NCI-H460 (cell line): ENCODE results near the gene VSIG4. TPM values are rescaled to one million over a fixed set of nuclear protein-coding genes. Genes with fewer than 3 reads are reported as not detected.

ENCODE experiments used
- DNase-seq: peaks from one replicate; pipeline ENCODE4 v3.0.0-alpha.2; 2016; ENCODE audit warnings: low read depth; ENCODE audit errors: extremely low read depth
- total RNA-seq: library from RNA; depleted of rRNA; stranded (reverse); fragments of >200 nt; shearing (Covaris generic); gene quantifications from 2 replicates; pipeline ENCODE4 v1.2.3, GENCODE V29; 2014

Gene VSIG4
- total RNA-seq, 1 experiment from 2014 or later, result not detected

DNA sequence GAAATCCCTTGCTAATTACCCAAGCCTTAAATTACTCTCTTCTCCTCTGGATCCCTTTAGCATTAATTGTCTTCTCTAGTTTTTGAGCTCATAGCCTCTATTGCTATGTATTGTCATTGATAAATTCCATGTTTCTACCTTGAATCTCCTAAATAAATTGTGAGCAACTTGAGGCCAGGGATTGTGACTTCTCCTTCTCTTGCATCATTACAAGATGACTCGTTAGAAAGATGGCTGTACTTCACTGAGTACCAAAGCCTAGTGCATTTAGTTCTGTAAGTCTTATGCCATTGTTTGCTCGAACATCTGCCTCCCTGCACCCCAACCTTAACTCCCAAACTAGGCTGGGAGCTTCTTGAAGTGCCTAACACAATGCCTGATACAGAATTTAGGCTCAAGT is 15.3 kb downstream of the VSIG4 start:
- DNase-seq, result no peak

DNA sequence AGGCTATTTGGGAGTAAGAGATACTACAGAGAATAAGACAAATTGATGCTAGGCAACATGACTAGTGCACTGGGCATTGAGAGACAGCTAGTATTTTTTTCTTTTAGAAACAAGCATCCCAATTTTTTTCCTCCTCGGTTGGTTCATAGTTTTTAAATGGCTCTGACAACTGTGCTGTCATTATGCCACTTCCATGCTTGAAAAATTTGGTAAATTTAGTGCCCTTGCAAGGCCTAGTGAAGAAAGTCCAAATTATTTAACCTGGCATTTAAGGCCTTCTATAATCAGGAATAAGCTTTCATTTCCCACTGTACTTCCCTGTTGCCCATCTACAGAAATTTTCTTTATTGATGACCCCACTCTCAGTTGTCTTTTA is 15.8 kb downstream of the VSIG4 start:
- no peak for DNase-seq

DNA sequence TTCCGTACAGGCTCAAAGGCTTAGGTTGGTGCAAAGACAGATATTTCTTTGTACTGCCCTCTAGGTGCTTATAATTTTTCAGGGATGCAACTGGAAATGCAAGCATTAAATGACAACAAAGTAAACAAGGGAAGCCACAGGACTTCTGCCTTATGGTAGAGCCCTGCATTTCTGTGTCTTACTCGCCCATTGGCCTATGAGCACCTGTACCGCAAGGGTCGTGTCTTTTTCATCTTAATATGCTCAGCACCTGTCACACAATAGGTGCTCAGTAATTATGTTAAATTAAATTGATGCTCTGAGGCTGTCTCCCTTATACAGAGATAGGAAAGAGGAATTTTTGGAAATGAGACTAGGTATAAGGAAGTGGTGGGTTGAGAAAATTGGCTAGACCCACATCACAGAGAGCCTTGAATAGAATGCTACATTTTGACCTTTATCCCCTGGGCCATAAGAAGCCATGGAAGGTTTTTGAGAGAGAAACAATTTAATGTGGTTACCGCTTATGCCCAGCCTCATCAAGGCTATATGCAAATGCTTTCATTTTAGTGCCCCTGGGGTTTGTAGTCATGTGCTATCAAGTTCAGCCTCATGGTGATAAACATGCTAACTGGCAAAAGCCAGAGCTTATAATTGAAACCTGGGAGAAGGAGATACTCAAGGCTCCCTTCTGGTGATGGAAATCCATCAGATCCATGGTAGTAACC is 16.3 kb downstream of the VSIG4 start:
- DNase-seq, result no peak

DNA sequence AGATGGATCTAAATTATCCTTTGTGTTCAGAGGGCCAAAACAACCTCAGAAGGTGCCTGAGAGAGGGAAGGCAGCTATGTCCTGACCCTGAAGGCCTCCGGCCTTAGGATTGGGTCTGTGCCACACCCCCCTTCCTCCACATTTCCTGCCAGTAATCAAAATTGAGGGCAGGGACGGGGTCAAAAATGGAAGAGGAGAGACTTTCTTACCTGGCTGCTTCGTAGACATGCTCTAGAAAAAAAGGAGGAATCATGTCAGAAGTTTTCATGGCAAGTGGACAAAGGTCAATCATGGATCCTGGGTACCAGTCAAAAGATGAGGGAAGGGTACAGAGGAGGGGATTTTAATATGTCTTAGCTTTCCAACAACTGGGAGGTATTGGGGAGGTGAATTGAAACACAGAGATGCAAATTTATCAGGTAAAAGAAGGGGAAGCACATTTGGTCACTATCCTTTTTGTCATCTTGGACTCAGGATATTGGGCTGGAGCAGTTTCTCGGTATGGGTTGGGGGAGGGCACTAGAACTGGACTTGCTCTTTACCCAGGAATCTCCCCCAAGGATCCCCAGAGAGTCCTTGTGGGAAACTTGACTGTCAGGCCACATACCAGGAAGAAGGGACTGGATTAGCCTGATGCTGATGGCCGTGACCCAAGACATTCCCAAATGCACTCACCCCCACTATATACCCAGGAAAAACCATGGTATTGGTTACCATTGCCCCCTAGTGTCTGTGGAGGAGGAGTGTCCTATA is 17.1 kb downstream of the VSIG4 start:
- no peak for DNase-seq

DNA sequence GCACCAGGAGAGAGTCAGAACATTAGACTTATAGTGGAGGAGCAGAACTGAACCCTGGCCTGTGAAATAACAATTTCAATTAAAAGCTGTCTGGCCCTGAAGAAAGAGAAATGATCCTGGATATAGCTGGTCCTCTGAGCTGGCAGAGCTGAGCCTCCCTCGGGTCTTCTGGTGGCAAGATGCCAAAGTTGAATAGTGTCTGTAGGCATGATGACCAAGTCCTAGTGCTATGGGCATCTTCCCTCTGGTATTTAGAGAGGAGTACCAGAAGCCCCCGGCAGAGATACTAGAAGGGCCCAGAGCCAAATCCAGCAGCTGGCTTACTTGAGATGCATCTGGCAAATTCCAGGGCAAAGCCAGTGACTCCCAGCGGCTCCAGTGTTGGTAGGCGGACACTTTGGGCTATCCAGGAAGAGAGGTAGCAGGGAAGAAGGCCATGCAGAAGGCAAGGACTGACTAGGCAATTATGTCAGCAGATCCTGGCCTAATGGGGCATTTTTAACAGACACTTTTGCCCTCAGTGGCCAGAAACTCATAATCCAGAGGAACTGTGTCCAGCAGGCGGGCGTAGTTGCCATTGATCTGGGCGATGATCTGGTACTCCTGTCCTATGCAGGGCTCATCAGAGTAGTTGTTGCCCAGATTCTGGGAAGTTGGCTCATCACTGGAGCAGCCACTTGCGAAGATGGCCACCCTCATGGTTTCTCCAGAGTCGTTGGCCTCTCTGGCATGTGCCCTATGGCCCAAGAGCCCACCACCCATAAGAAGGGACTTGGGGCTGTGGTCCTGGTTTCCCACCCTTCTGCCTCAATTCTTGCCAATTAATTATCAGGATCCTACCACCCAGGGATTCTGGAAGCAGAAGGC is 17.9 kb downstream of the VSIG4 start:
- DNase-seq, result no peak

DNA sequence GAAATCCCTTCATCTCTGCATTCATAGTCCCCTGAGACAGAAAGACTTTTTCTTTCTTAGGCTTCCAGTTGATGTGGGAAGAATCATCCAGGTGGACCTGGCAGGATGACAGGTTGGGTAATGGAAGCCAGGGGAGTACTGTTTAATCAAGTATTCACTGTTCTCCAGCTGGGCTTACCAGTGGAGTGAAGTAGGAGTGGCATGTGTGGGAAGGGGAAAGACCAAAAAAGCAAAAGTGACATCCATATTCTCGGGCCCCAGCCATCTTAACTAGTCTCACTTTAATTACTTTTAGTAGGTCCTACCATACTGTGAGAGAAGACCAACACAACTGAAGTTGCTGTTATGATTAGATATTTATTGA is 18.5 kb downstream of the VSIG4 start:
- DNase-seq, result no peak

DNA sequence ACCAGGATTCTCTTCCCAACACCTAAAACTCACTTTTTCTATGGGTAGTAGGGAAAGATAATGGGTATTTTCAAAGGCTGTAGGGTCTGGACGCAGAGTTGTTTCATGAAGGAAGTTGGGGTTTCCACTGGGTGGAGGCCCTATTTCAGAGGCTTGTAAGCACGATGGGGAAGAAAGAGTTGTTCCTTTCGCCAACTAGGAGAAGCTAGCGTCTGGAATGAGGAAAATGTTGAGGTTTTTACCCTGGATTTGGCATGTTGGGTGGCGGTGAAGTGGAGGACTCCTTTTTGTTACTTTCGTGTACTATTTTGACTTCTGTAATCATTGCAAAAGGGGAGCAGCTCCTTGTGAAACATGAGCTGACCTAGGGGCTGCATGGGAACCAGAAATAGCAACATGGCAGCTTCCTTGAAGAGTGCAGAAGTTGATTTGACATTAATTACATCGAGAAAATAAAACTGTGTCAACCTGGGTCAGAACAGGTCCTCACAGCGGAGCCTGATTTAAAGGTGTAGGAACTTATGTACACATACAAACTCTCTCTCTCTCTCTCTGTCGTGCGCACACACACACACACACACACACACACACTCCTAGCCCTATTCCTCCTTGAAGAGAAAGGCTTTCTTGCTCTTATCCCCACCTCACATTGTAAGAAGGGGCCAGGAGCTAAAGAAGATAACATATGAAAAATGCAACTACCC is 19.1 kb downstream of the VSIG4 start:
- DNase-seq, result no peak

DNA sequence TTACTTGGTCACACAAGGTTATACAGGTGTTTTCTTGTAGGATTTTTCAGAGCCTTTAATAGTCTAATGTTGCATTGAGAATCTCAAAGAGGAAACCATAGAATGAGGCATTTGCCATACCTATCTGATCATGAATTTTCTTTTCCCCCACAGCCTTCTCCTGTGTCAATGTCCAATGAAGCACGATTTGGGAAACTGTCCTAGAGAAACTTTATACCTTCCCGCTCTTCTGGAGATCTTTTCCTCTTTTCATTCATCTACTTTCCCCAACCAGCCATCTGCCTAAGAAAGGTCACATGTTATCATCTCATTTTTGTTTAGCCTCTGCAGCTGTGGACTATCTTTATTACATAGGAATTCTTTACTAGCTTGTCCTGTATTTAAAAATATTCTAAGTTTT is 19.9 kb downstream of the VSIG4 start:
- DNase-seq, result no peak

DNA sequence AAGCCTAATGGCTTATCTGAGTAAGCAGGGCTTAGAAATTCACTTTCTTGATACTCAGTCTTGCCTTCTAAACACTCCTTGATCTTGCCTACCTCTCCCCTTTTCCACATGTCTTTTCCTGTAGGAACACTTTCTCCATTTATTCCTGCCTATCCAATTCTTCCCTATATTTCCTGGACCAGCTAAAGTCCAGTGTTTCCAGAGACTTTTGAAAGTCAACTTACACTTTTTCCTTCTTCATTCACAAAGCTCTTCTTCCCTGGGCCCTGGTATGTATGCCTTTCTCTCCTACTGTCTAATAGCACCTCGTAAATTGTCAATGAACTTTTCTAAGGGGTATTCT is 20.6 kb downstream of the VSIG4 start:
- no peak for DNase-seq

DNA sequence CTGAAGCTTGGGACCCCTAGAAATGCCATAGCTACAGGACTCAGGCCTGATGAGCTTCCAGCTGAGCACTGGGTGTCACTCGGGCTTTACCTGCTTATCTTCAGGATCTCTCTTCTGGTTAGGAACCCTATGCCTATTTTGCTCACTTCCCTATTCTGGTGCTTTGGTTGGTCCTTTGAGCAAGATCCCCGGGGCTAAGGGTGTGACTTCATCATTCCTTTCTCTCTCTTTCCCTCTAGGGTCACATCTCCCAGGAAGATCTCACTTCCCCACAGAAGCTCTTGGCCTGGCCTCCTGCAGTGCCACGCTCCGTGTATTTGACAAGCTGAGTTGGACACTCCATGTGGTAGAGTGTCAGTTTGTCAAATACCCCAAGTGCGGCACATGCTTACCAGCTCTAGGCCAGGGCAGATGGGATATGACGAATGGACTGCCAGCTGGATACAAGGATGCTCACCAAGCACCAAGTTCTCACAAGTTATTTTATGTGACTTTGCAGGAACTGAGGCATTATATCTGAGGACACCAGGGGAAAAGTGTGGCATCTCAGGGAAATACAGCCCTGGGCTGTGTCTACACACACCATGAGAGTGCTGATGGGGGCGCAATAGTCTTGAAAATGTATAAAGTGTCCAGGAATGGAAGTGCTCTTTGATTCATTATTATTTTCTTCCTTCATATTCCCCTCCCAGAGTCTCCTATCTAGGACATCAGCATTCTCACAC is 21.1 kb downstream of the VSIG4 start:
- no peak for DNase-seq

DNA sequence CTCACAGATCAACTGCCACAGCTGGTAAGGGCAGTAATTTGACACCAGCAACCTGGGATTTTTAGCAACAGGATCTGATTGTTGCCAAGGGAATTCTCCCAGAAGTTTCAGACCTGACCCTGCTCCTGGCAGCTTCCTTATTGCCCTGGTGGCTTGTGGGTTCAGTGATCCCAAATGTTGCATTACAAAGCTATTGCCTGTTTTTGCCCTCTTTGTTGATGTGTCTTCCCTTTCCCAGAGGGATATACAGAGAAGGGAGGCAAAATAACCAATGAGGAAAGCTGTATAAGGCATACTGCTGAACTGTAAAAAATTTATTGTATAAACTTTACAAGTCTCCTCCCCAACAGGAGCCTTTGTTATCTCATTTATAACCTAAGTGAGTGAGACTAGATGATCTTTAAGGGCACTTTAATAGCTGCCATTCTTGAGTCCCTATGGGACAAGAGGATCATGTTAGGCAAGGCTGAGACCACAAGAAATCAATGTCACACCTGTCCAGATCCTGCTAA is 22.2 kb downstream of the VSIG4 start:
- DNase-seq, result no peak

DNA sequence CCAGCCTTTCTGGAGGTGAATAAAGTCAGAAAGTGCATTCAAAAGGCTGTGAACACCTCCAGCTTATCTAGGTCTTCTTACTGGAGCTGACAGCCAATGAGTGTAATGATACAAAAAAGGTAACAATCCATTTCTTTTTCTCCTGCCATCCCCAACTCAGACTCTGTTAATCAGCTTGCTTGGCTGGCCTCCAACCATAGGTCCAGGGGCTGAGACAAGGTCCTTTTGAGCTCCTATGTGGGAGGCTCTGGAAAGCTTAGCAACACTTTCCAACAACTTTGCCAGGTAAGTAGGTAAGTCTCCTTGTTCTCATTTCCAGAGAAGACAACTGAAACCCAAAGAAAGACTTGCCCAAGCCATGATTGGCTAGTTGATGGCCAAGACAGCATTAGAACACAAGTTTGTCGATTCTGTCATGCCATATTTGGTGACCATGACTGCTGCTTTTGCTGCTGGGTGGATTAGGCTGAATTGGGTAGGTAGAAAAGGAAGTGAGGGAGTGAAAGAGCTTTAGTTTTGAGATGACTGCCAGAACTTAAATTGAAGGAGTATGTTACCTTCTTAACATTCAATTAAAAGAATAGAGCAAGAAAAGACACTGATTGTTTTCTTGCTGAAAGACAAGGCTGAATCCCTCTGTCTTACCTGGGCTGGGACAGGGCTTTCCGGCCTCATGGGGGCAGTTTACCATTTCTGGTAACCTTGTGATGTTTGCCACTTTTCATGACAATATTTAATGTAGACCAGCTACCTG is 22.8 kb downstream of the VSIG4 start:
- DNase-seq, result no peak

DNA sequence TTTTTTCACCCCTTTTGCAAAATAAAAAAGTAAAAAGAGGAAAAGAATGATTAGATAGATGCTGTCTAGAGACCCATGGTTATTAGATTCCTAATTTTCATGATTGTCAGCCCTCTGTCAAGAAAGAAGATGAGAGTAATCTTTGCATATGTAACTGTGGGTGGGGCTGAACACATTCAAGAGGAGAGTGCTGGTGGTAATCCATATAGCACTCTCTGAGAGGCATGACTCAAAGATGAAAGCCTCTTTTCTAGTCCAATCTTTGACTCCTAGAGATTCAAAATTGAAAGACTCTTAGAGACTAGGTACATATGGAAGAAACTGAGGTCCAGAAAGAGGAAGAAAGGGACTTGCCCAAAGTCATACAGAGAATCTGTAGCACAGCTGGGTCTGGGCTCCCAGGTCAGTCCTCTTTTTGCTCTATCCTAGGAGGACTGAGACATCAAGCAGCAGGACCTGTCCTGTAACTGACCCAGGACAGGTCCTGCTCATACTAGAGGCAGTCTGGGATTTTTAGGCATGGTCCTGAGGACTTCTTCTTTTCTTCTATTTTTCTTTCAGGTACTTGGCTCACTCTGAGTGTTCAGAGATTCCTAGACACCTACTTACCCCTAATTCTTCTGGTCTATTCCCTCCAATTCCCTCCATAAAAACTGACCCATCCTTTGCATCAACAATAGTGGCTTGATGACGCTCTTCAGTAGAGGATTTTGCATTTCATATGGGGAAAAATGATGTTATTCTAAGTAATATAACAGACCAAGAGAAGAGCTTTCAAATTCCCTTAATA is 23.8 kb downstream of the VSIG4 start:
- no peak for DNase-seq

DNA sequence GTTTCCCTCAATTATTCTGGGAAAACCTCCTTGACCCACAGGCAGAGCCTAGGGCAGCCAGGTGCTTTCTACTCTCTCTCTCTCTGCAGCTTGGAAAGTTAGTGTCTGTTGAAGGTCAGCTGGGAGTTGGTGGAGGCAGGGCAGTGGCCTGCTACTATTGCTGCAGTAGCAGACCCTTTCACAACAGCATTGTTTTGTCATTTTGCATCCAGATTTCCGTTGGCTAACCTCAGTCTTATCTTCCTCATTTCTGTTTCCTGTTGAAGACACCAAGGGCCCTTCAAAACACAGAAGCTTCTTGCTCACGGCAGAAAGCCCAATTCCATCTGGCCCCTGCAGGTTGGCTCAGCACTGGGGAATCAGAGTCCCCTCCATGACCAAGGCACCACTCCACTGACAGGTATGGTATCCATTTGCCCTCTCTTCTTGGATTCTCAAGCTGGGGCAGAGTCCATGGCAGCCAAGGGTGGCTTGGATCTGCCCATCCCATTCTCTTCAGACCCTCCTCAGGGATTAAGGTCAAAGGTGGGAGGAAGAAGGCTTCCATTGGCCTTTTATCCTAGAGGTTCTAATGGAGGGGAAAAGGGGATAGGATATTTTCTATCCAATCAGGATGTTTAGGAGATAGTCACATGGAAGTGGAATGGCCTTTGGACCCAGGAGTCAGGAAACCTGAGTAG is 24.6 kb downstream of the VSIG4 start:
- DNase-seq, result no peak

DNA sequence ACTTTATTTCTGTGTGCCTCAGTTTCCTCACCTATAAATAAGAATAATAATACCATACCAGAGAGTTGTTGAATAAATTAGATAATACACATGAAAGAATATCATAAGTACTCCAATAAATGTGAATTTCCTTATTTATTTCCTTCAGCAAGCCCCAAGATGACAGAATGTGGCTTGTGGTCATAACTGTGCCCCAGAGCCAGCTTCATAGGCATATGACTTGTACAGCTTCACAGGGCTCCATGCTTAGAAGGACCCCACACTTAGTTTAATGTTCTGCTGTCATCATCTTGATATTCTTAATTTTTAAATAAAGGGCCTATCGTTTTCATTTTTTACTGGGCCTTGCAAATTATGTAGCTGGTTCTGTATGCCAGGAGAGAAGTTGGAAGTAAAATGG is 25.3 kb downstream of the VSIG4 start:
- DNase-seq, result no peak

DNA sequence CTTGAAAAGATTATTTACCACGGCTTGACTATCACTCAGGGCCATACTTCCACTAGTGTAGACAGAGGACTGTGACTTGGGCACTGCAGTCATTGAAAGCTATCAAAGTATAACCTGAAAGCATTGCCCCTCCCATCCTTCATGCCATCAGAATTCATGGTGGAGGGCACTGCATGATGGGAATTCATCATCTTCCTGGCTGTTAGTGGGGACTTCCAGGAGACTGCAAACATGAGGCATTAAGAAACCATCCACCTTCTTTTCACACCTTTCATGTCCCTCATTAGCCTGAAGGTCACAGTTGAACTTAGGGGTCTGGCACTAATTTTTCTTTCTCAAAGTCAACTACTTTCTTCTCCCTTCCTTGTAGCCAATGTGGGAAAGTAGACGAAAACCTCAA is 25.8 kb downstream of the VSIG4 start:
- DNase-seq, result no peak

DNA sequence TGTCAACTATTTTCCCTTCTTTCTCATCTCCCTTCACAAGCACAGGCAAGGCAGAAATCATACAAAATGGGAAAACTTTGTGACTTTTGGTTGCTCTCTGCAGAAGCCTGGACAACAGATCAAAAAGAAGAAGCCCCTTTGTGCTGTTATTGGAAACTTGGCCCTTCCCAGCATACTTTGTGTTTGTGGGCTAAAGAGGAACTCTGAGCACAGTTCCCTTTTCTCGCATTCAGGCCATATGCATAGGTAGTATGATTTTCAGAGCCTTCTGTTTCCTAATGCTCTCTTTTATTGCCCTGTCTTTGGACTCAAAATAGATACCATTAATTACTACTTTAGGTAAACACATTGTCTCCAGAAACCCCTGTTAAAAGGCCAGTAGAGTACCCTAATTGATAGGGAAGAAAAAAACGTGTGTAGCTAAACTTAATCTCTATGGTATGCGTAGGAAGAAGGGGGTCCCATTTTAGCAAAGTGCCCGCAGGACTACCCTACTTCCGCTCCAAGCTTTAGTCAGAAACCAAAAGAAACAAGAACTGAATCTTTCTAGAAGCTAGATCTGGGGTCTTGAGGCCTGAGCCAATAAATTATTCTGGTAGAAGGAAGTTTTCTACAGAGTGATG is 26.6 kb downstream of the VSIG4 start:
- no peak for DNase-seq

DNA sequence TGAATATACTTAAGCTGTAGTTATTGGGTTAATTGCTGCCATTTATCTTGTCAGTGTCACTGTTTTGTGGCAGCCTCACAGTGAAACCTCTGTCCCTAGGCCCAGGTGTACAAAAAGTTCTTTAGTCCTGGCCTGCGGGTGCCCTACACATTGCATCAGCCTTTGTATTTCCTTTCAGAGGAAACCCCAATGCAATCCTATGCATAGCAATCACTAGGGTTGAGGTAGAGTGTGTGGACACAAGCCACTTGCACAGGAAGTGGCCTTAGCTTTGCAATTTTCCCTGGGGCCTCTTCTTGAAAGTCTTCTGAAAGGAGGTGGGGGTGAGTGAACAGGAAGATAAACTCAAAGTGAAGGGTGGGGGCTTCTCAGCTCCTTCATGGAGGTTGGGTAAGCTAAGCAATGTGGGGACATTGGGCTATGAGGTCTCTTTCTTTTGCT is 27.8 kb downstream of the VSIG4 start:
- no peak for DNase-seq
